GM12873 (cell line): ENCODE results near the gene BEND2.

ENCODE experiments used
- TF ChIP-seq, protein P1 (sequence below): IDR thresholded peaks from 2 replicates; pipeline ENCODE4 v1.5.1; 2012; ENCODE audit warnings: low read depth, mild to moderate bottlenecking, moderate library complexity, low read length, control low read depth; ENCODE audit not compliant: insufficient read depth; ENCODE audit errors: missing control alignments

BEND2 gene

DNA sequence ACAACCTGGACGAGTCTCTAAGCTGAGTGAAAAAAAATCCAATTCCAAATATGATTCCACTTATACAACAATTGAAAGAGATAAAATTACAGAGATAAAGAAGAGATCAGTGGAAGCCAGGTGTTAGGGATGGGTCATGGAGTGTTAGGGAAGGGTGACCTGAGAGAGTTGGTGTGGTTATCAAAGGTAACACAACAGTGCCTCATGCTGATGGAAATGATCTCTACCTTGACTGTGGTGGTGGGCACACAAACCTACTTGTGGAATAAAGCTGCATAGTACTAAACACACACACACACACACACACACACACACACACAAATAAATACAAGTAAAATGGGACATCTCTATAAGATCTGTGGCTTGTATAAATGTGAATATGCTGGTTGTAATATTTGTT, 26.0 kb downstream of the BEND2 start:
- TF ChIP-seq, protein P1, sequence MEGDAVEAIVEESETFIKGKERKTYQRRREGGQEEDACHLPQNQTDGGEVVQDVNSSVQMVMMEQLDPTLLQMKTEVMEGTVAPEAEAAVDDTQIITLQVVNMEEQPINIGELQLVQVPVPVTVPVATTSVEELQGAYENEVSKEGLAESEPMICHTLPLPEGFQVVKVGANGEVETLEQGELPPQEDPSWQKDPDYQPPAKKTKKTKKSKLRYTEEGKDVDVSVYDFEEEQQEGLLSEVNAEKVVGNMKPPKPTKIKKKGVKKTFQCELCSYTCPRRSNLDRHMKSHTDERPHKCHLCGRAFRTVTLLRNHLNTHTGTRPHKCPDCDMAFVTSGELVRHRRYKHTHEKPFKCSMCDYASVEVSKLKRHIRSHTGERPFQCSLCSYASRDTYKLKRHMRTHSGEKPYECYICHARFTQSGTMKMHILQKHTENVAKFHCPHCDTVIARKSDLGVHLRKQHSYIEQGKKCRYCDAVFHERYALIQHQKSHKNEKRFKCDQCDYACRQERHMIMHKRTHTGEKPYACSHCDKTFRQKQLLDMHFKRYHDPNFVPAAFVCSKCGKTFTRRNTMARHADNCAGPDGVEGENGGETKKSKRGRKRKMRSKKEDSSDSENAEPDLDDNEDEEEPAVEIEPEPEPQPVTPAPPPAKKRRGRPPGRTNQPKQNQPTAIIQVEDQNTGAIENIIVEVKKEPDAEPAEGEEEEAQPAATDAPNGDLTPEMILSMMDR = no peak

DNA sequence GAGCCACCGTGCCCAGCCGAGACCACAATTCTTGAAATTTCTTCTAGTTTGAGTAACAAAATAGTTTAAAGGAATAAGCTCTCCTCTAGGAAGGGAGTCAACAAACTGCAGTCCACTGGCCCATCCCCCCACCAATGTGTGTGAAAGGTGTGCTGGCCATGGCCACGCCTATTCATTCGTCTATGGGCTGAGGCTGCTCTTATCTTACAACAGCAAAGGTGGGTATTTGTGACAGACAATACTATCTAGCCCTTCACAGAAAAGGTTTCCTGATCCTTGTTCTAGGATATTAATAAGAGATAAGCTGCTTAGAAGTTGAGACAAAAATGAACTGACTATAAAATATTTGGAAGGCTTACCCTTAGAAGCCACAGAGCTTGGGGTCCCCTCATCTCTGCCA, 41.2 kb downstream of the BEND2 start:
- TF ChIP-seq, protein P1 = no peak

DNA sequence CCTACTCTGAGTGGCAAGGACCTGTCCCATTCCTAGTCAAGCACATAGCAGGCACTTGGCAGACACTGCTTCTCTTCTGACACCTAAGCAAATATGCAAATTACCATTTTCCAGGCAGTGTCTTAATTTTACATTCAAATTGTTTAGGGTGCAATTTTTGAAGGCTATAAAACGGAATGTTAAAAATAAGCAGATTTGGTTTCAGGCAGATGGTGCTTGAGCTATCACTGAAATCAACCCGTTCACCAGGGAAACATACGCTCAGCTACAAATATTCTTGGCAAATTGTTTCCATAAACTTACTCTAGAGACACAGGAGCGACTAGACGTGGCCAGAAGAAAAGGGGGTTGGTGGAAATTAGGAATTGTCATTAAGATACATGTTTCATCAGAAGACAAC, 45.7 kb downstream of the BEND2 start:
- TF ChIP-seq, protein P1 = no peak

DNA sequence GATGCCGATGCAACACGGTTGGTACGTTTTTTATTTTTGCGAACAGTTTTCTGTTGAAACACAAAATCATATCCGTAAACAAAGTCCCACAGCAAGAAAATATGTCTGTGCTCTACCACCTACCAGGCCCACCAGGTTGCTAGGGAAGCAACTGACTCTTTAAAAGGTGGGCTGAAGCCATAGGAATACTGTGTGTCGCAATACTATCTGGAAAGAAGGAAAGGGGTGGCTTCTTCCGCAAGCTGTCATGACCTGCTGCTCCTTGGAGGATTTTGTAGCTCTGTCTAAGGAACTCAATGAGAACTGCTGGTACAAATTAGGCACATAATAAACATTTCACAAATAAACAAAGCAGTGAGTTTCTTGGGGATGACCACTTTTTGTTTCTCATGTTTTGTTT, 46.5 kb downstream of the BEND2 start:
- TF ChIP-seq, protein P1 = no peak

DNA sequence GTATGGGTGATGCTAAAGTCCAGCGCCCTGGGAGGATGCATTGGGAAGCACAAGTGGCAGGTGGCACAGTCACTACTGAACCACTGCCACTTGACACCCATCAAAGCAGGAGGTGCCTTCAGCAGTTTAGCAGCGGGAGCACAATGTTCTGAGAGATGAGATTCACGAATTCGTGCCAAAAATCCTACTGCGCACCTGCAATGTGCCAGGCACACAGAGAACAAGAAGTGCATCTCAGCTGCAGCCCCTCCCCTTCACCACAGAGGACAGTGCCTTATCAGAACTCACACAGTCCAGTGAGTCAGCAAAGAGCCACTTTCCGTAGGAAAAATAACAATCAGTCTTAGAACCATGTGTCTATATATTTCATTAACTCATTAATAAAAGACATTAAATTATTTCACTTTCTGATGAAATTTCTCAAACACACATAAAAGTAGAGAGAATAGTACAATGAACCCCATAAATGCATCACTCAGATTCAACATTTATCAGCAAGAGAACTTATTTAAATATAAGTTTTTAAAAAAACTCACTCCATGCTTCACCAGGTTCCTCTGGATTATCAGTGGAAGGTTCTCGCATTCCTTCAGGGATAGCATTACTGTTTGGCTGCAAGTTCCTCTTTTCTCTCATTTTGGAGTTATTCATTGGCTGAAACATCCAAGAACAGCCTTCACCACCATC, 47.0 kb downstream of the BEND2 start:
- TF ChIP-seq, protein P1 = no peak

DNA sequence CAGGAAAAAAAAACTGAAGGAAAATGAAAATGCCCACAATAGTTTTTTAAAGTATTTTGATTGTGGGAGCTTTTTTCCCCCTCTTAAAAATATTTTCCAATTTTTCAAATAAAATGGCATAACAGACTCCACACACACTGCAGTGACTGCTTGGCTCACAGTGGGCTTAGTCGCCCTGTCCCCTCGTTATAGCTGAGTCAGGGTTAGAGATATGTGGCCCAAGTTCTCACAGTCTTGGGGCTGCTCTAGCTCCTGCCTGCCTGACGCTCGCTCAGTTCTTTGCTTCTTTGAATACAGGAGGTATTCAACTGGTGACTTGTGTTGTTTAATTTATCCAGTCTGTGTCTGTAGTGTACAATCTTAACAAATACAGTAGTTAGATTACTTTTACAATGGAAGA, 47.7 kb downstream of the BEND2 start:
- TF ChIP-seq, protein P1 = no peak

DNA sequence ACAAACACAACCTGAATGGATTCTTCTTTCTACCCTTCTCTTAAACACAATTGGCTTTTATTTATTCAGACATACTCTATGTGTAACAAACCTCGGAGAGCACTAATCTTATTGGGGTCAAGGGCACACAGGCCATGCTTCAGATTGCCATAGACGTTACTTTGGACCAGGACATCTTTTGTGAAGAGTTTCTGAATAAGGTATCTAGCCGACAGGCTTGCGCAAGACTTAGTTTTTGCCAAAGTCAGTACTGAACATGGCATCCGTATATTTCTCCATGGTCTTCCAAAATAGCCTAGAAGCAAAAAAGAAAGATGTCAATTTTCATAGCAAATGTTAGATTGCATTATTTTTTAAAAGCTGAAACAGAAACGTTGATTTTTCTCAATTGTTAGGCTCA, 49.8 kb downstream of the BEND2 start:
- TF ChIP-seq, protein P1 = no peak

DNA sequence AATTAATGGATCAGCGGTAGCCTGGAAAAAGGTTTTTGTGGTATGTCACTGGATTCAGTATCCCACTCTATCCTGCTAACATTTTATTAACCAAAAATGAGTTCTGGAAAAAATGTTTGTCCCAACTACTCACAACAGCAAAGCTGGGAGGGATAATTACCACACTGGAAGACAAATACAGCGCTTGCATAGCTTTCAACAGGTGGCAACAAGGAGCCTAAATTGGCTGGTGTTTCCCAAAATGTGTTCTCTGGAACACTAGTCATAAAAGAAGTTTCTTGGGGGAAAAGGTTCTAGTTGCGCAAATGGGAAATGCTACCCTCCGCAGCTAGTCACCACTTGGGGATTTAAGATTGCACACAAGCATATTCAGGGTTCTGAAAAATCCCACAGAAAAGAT, 54.6 kb downstream of the BEND2 start:
- TF ChIP-seq, protein P1 = no peak
